ENCODE data around the gene FGFR2.

DNA sequence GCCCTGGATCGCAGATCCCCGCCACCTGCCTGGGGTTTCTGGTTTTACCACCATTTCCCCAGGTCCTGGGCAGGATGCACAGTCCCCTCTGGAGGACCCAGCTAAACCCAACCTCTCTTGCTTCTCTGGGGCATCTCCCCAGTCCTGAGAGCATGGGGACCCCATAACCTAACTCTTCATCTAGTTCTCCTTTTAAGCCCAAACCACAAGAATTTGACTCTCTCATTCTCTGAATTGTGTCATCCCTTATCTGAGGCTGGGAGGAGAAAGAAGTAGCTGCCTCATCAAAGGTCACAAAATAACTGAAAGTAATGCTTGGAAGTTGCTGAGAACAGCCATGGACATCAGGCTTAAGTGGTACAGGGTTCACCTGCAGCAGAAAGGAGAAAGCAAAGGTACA lies 159.9 kb downstream of the FGFR2 start:
- TF ChIP-seq, protein P1, sequence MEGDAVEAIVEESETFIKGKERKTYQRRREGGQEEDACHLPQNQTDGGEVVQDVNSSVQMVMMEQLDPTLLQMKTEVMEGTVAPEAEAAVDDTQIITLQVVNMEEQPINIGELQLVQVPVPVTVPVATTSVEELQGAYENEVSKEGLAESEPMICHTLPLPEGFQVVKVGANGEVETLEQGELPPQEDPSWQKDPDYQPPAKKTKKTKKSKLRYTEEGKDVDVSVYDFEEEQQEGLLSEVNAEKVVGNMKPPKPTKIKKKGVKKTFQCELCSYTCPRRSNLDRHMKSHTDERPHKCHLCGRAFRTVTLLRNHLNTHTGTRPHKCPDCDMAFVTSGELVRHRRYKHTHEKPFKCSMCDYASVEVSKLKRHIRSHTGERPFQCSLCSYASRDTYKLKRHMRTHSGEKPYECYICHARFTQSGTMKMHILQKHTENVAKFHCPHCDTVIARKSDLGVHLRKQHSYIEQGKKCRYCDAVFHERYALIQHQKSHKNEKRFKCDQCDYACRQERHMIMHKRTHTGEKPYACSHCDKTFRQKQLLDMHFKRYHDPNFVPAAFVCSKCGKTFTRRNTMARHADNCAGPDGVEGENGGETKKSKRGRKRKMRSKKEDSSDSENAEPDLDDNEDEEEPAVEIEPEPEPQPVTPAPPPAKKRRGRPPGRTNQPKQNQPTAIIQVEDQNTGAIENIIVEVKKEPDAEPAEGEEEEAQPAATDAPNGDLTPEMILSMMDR (IDR thresholded peaks at IDR 0.05; ENCODE audit: low read depth, low read length, poor library complexity, severe bottlenecking) = no peak
- no peak for TF ChIP-seq EZH2phosphoT487 (IDR thresholded peaks at IDR 0.05; ENCODE audit: borderline replicate concordance, low read length)
